HepG2 (cell line): ENCODE results near the gene ELMOD3. TPM values are rescaled to one million over a fixed set of nuclear protein-coding genes. Genes with fewer than 3 reads are reported as not detected.

ENCODE experiments used
- CHD2 ChIP-seq: IDR thresholded peaks from 2 replicates; pipeline ENCODE4 v1.6.1; 2011; ENCODE audit warnings: low read depth, low read length, improper control_type of control experiment
- FOXK2 ChIP-seq: fragments of 450-650 bp; IDR thresholded peaks from 2 replicates; pipeline ENCODE4 v1.6.1; 2016
- ISL2 ChIP-seq: sonication (generic); formaldehyde crosslinking; IDR thresholded peaks from 2 replicates; pipeline ENCODE4 v1.5.0; 2020; ENCODE audit warnings: missing genetic modification reagents
- KAT7 ChIP-seq: IDR thresholded peaks from 2 replicates; pipeline ENCODE4 v1.6.1; 2018; ENCODE audit warnings: borderline replicate concordance, missing compliant biosample characterization
- MED13 ChIP-seq: sonication (generic); formaldehyde crosslinking; IDR thresholded peaks from 2 replicates; pipeline ENCODE4 v1.5.0; 2020; ENCODE audit warnings: missing genetic modification reagents
- MTA1 ChIP-seq: sonication (generic); formaldehyde crosslinking; IDR thresholded peaks from 2 replicates; pipeline ENCODE4 v1.4.0; 2020; ENCODE audit warnings: missing genetic modification reagents, mild to moderate bottlenecking, borderline replicate concordance
- MXD1 ChIP-seq: sonication (generic); formaldehyde crosslinking; IDR thresholded peaks from 2 replicates; pipeline ENCODE4 v1.4.0; 2020; ENCODE audit warnings: mild to moderate bottlenecking, missing genetic modification reagents
- NCOA5 ChIP-seq: sonication (generic); formaldehyde crosslinking; IDR thresholded peaks from 2 replicates; pipeline ENCODE4 v1.4.0; 2020; ENCODE audit warnings: missing genetic modification reagents
- NR2F6 ChIP-seq, 2 experiments: IDR thresholded peaks; 2 replicates each; pipeline ENCODE4 v1.6.1; 2016; ENCODE audit warnings: antibody characterized with exemption in 1 of 2, mild to moderate bottlenecking in 1 of 2
- PHF8 ChIP-seq: sonication (generic); formaldehyde crosslinking; IDR thresholded peaks from 2 replicates; pipeline ENCODE4 v1.5.0; 2020; ENCODE audit warnings: missing genetic modification reagents
- RELA ChIP-seq: sonication (generic); formaldehyde crosslinking; IDR thresholded peaks from 2 replicates; pipeline ENCODE4 v1.4.0; 2020; ENCODE audit warnings: missing genetic modification reagents
- SALL2 ChIP-seq: sonication (generic); formaldehyde crosslinking; IDR thresholded peaks from 2 replicates; pipeline ENCODE4 v1.8.1; 2023; ENCODE audit warnings: mild to moderate bottlenecking, missing genetic modification reagents, inconsistent platforms
- SIN3A ChIP-seq: IDR thresholded peaks from 2 replicates; pipeline ENCODE4 v1.6.1; 2011; ENCODE audit warnings: low read depth, mild to moderate bottlenecking, control low read depth, low read length, borderline replicate concordance
- SP1 ChIP-seq, 2 experiments: fragments of 450-650 bp in 1 of 2; sonication (generic) in 1 of 2; formaldehyde crosslinking in 1 of 2; IDR thresholded peaks; 2 replicates each; pipeline versions ENCODE4 v1.4.0 to v1.6.1; 2016 to 2020; ENCODE audit warnings: missing genetic modification reagents in 1 of 2
- THAP11 ChIP-seq: IDR thresholded peaks from 2 replicates; pipeline ENCODE4 v1.6.1; 2016; ENCODE audit warnings: missing biosample characterization, missing genetic modification reagents
- TP53 ChIP-seq: sonication (generic); formaldehyde crosslinking; conservative IDR thresholded peaks from 2 replicates; pipeline ENCODE4 v1.4.0; 2020; ENCODE audit warnings: missing genetic modification reagents
- ZBTB1 ChIP-seq: sonication (generic); formaldehyde crosslinking; IDR thresholded peaks from 2 replicates; pipeline ENCODE4 v1.4.0; 2020; ENCODE audit warnings: missing genetic modification reagents, borderline replicate concordance
- ZFP37 ChIP-seq: sonication (generic); formaldehyde crosslinking; IDR thresholded peaks from 2 replicates; pipeline ENCODE4 v1.4.0; 2020; ENCODE audit warnings: missing genetic modification reagents, borderline replicate concordance
- ZGPAT ChIP-seq: IDR thresholded peaks from 2 replicates; pipeline ENCODE4 v1.6.1; 2016; ENCODE audit warnings: mild to moderate bottlenecking
- ZMYM3 ChIP-seq: sonication (generic); formaldehyde crosslinking; IDR thresholded peaks from 2 replicates; pipeline ENCODE4 v1.5.1; 2020; ENCODE audit warnings: mild to moderate bottlenecking, missing genetic modification reagents
- ZNF3 ChIP-seq: IDR thresholded peaks from 2 replicates; pipeline ENCODE4 v1.7.0; 2017; ENCODE audit warnings: inconsistent platforms
- ZNF629 ChIP-seq: sonication (generic); formaldehyde crosslinking; conservative IDR thresholded peaks from 2 replicates; pipeline ENCODE4 v1.5.0; 2020; ENCODE audit warnings: missing genetic modification reagents
- ZNF660 ChIP-seq: sonication (generic); formaldehyde crosslinking; IDR thresholded peaks from 2 replicates; pipeline ENCODE4 v1.5.1; 2020; ENCODE audit warnings: mild to moderate bottlenecking, low read depth, missing genetic modification reagents, borderline replicate concordance
- ZNF782 ChIP-seq: sonication (generic); formaldehyde crosslinking; IDR thresholded peaks from 2 replicates; pipeline ENCODE4 v1.4.0; 2020; ENCODE audit warnings: missing genetic modification reagents, mild to moderate bottlenecking, borderline replicate concordance
- ZNF883 ChIP-seq: sonication (generic); formaldehyde crosslinking; IDR thresholded peaks from 2 replicates; pipeline ENCODE4 v1.5.1; 2020; ENCODE audit warnings: mild to moderate bottlenecking, missing genetic modification reagents; ENCODE audit errors: not compliant biosample characterization
- polyA plus RNA-seq, 8 experiments: library from polyadenylated mRNA; depleted of rRNA in 3 of 8; stranded (reverse) in 7 of 8; unstranded in 1 of 8; fragments of >200 nt; fragmentation: Illumina TruSeq in 4 of 8; extraction: Trizol in 4 of 8; gene quantifications; 2 replicates each; pipeline versions ENCODE4 v1.2.1 to v1.2.3, GENCODE V29; 2011 to 2016; ENCODE audit warnings: low read depth in 4 of 8, missing spikeins in 1 of 8, mixed read lengths in 1 of 8; ENCODE audit not compliant: insufficient read depth in 1 of 8
- total RNA-seq, 5 experiments: library from RNA; depleted of rRNA; stranded (reverse); fragments of >200 nt; fragmentation: Illumina TruSeq; extraction: Trizol; gene quantifications; 2 replicates each; pipeline ENCODE4 v1.2.3, GENCODE V29; 2016; ENCODE audit warnings: low read depth in 1 of 5
- TF ChIP-seq, protein P1 (sequence below): sonication (generic); formaldehyde crosslinking; IDR thresholded peaks from 2 replicates; pipeline ENCODE4 v1.8.0; 2022; ENCODE audit warnings: mild to moderate bottlenecking, missing genetic modification reagents, moderate library complexity
- TF ChIP-seq, protein P2 (sequence below): sonication (generic); formaldehyde crosslinking; IDR thresholded peaks from 2 replicates; pipeline ENCODE4 v1.5.0; 2020; ENCODE audit warnings: missing genetic modification reagents

Gene ELMOD3
- total and polyA plus RNA-seq, 2 of the 13 experiments (the other 11 are each of a cell fraction or from before 2014, with no cell fraction given), result 13.3 to 19.5 TPM

GRCh38 chr2:85418132-85419008, 63.8 kb downstream of the ELMOD3 start, which contains the start of gene SH2D6 (continued):
- TF ChIP-seq KAT7 (CRISPR knock-in tag) (peak; percentile 73), MTA1 (CRISPR knock-in tag) (no peak; the same call in 1 of the 2 replicates), TP53 (CRISPR knock-in tag) (no peak; the same call in none of the 2 replicates), NR2F6 (IDR thresholded peaks at IDR 0.05) (no peak), NR2F6 (CRISPR knock-in tag; IDR thresholded peaks at IDR 0.05) (no peak; the same call in none of the 2 replicates), ZNF883 (CRISPR knock-in tag) (peak; percentile 35), ZNF782 (CRISPR knock-in tag) (no peak; the same call in 1 of the 2 replicates), ZMYM3 (CRISPR knock-in tag) (0 out of 2 replicates have a peak, but pooled peaks have one; percentile 17), NCOA5 (no peak), ZBTB1 (CRISPR knock-in tag) (peak; percentile 76; the same call in 1 of the 2 replicates), RELA (CRISPR knock-in tag) (no peak), ZNF3 (CRISPR knock-in tag) (no peak), MXD1 (CRISPR knock-in tag) (no peak; the same call in 1 of the 2 replicates), PHF8 (peak; percentile 97), ZNF629 (CRISPR knock-in tag) (peak; percentile 11; the same call in 1 of the 2 replicates), ZNF660 (CRISPR knock-in tag) (no peak), ZFP37 (CRISPR knock-in tag) (peak; percentile 82; the same call in 1 of the 2 replicates), ISL2 (CRISPR knock-in tag) (peak; percentile 59; the same call in 1 of the 2 replicates), FOXK2 (no peak), SIN3A (peak; percentile 55; the same call in 1 of the 2 replicates), ZGPAT (peak; percentile 89), SP1 (IDR thresholded peaks at IDR 0.05) (no peak), SP1 (CRISPR knock-in tag; IDR thresholded peaks at IDR 0.05) (peak; percentile 96), CHD2 (no peak), SALL2 (CRISPR knock-in tag) (peak; percentile 25), MED13 (CRISPR knock-in tag) (0 out of 2 replicates have a peak, but pooled peaks have one; percentile 24), THAP11 (CRISPR knock-in tag) (peak; percentile 98)
- TF ChIP-seq, protein P1, sequence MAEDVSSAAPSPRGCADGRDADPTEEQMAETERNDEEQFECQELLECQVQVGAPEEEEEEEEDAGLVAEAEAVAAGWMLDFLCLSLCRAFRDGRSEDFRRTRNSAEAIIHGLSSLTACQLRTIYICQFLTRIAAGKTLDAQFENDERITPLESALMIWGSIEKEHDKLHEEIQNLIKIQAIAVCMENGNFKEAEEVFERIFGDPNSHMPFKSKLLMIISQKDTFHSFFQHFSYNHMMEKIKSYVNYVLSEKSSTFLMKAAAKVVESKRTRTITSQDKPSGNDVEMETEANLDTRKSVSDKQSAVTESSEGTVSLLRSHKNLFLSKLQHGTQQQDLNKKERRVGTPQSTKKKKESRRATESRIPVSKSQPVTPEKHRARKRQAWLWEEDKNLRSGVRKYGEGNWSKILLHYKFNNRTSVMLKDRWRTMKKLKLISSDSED (CRISPR knock-in tag), result peak; percentile 72; the same call in 1 of the 2 replicates
- TF ChIP-seq, protein P2, sequence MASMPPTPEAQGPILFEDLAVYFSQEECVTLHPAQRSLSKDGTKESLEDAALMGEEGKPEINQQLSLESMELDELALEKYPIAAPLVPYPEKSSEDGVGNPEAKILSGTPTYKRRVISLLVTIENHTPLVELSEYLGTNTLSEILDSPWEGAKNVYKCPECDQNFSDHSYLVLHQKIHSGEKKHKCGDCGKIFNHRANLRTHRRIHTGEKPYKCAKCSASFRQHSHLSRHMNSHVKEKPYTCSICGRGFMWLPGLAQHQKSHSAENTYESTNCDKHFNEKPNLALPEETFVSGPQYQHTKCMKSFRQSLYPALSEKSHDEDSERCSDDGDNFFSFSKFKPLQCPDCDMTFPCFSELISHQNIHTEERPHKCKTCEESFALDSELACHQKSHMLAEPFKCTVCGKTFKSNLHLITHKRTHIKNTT (CRISPR knock-in tag), result no peak
